ENCODE results near the gene ZNF385B.

Gene ZNF385B

DNA sequence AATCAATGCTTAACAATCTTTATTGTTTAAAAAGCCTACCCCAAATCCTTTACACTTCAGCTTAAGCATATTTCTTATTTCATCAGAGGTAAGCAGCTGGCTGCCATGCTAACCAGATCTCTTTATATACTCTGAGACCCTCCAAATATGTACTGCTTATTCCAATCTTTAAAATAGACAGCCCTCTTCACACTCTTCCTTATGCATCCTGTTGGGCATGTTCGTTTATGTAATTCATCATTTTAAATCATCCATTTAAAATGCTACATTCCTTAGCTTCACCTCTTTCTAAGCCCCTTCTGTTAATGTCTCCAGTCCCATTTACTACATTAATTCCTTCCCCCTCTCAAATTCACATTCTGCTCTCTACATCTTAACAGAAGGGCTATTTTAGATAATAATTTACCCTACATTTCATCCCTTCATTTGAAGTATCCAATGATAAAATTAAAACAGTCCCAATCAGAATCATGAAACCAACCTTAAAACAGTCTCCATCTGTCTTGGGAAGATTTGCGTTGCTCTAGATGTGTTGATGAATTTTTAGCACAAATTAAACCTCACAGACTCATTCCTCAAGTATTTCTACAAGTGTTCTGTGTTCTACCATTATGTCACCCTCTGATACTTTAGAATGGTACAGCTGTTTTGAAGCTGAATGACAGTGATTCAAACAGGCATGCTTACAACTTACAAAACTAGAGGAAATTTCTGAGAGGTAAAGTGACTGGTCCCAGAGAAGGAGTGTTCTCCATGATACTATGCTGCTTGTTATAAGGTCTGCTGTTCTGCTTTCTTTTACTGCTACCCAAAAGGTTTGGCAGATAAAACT is 59.1 kb downstream of the ZNF385B start:
- H3K4me3 ChIP-seq (ENCODE audit: low read depth, low read length): no peak overlapping the region
- no peak for TF ChIP-seq ZNF501 (tag by site-specific recombination; IDR thresholded peaks at IDR 0.05)
- TF ChIP-seq ZNF843 (tag by site-specific recombination; IDR thresholded peaks at IDR 0.05): no peak
- no peak for TF ChIP-seq ZNF623 (tag by site-specific recombination; IDR thresholded peaks at IDR 0.05)
- no peak for TF ChIP-seq PRDM10 (tag by site-specific recombination; IDR thresholded peaks at IDR 0.05)
- TF ChIP-seq SCRT2 (tag by site-specific recombination; IDR thresholded peaks at IDR 0.05): no peak
- TF ChIP-seq ZNF585B (tag by site-specific recombination; IDR thresholded peaks at IDR 0.05): no peak
- no peak for TF ChIP-seq SCRT1 (tag by site-specific recombination; IDR thresholded peaks at IDR 0.05; ENCODE audit: borderline replicate concordance)
- no peak for TF ChIP-seq ZBTB49 (tag by site-specific recombination; IDR thresholded peaks at IDR 0.05; ENCODE audit: low read depth)
- no peak for TF ChIP-seq REST (tag by site-specific recombination; IDR thresholded peaks at IDR 0.05)
- no peak for TF ChIP-seq ZNF544 (tag by site-specific recombination; IDR thresholded peaks at IDR 0.05)
- TF ChIP-seq GLI4 (tag by site-specific recombination; IDR thresholded peaks at IDR 0.05): no peak
- TF ChIP-seq ZNF248 (tag by site-specific recombination; IDR thresholded peaks at IDR 0.05): no peak
- TF ChIP-seq, protein P1, sequence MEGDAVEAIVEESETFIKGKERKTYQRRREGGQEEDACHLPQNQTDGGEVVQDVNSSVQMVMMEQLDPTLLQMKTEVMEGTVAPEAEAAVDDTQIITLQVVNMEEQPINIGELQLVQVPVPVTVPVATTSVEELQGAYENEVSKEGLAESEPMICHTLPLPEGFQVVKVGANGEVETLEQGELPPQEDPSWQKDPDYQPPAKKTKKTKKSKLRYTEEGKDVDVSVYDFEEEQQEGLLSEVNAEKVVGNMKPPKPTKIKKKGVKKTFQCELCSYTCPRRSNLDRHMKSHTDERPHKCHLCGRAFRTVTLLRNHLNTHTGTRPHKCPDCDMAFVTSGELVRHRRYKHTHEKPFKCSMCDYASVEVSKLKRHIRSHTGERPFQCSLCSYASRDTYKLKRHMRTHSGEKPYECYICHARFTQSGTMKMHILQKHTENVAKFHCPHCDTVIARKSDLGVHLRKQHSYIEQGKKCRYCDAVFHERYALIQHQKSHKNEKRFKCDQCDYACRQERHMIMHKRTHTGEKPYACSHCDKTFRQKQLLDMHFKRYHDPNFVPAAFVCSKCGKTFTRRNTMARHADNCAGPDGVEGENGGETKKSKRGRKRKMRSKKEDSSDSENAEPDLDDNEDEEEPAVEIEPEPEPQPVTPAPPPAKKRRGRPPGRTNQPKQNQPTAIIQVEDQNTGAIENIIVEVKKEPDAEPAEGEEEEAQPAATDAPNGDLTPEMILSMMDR (tag by site-specific recombination; IDR thresholded peaks at IDR 0.05): no peak
- no peak for TF ChIP-seq HOXC10 (CRISPR knock-in tag; IDR thresholded peaks at IDR 0.05)
- no peak for TF ChIP-seq REPIN1 (tag by site-specific recombination; IDR thresholded peaks at IDR 0.05; ENCODE audit: low read depth)
- POLR2A ChIA-PET: no interaction called here
- no peaks in the 10 kb centered on the region for H3K9me3 ChIP-seq (ENCODE audit: control insufficient read depth, insufficient read depth, low read depth, low read length)
- H3K36me3 ChIP-seq (ENCODE audit: control insufficient read depth in 2 of 2, insufficient read depth in 1 of 2, low read length in 2 of 2): no peaks in the 10 kb centered on the region
- H3K4me1 ChIP-seq (ENCODE audit: control insufficient read depth, insufficient read depth, low read length): peaks cover 4% of the 10 kb centered on the region; the same call in 1 of the 2 replicates
- no peak overlapping the region for H3K27ac ChIP-seq (ENCODE audit: extremely low read depth, low read depth, low read length)
- CTCF ChIA-PET: no interaction called here
